Activated CD4-positive, alpha-beta memory T cell treated with anti-CD3 and anti-CD28 coated beads for 36 hours (primary cell): ENCODE data around the gene TNP1. TPM values are rescaled to one million over a fixed set of nuclear protein-coding genes. Genes with fewer than 3 reads are reported as not detected.

Experiments
- CTCF ChIA-PET: fragments of 350-600 bp; sonication (Branson Sonifier 250); formaldehyde crosslinking; loops from one replicate; lab custom pipeline; 2021; ENCODE audit warnings: antibody characterized with exemption, inconsistent platforms; lab: Charles Lee
- POLR2A ChIA-PET: fragments of 350-600 bp; sonication (Branson Sonifier 250); formaldehyde crosslinking; loops from one replicate; lab custom pipeline; 2021; ENCODE audit warnings: antibody characterized with exemption; lab: Charles Lee
- DNase-seq: peaks from one replicate; pipeline ENCODE4 v3.0.0-alpha.2; 2020
- H3K27ac Mint-ChIP-seq: one replicate; pipeline ENCODE4 v1.8.0; 2021; ENCODE audit warnings: mixed read lengths
- H3K27me3 Mint-ChIP-seq: one replicate; pipeline ENCODE4 v1.8.0; 2021; ENCODE audit warnings: mixed read lengths
- H3K36me3 Mint-ChIP-seq: one replicate; pipeline ENCODE4 v1.8.0; 2021; ENCODE audit warnings: mixed read lengths
- H3K4me1 Mint-ChIP-seq: one replicate; pipeline ENCODE4 v1.8.0; 2021; ENCODE audit warnings: low read depth, mixed read lengths
- H3K4me3 Mint-ChIP-seq: one replicate; pipeline ENCODE4 v1.8.0; 2021; ENCODE audit warnings: mild to moderate bottlenecking, mixed read lengths
- H3K9me3 Mint-ChIP-seq: one replicate; pipeline ENCODE4 v1.8.0; 2021; ENCODE audit warnings: mixed read lengths
- intact Hi-C: fragments of 100-400 bp; cut with micrococcal nuclease; formaldehyde crosslinking; loops from one replicate; pipeline ENCODE4 v1.15.1; 2023
- total RNA-seq, 2 experiments: library from RNA; stranded (reverse); gene quantifications; one replicate each; pipeline ENCODE4 v1.2.3, GENCODE V29; 2021

TNP1 gene
- total RNA-seq, result not detected

- POLR2A ChIA-PET, result no interaction called here
- Mint-ChIP-seq H3K4me3 (no peak within 1 kb of the TSS), H3K4me1 (peaks cover 11% of the 10 kb centered on the region), H3K27ac (no peak within 1 kb of the TSS), H3K9me3 (no peaks in the 10 kb centered on the region), H3K27me3 (peaks cover 2% of the 10 kb centered on the region), H3K36me3 (no peaks in the 10 kb centered on the region)
- intact Hi-C loops, result loop anchor here (5.0 kb wide), 1 partner anchor 362 kb away; no protein-coding TSS in a partner anchor
- DNase-seq, result no peak
- CTCF ChIA-PET, result no interaction called here
These were observed at the start of gene TNP1 for GRCh38 chr2:216859944-216860343. Gene TNP1 (minus strand): TSS chr2:216860064. CDS start chr2:216860034, 30 bp downstream.

- no peak for DNase-seq
- Mint-ChIP-seq H3K4me1 (no peaks in the 10 kb centered on the region), H3K36me3 (no peaks in the 10 kb centered on the region), H3K27me3 (peaks cover 3% of the 10 kb centered on the region), H3K4me3 (no peak overlapping the region), H3K27ac (no peak overlapping the region), H3K9me3 (peaks cover 7% of the 10 kb centered on the region)
- POLR2A ChIA-PET, result no interaction called here
- intact Hi-C loops, result no loop called here
- CTCF ChIA-PET, result no interaction called here
These were observed 48.4 kb upstream of the TNP1 start for GRCh38 chr2:216908300-216908699.

GRCh38 chr2:216905649-216906329 is 45.9 kb upstream of the TNP1 start:
- H3K4me3 Mint-ChIP-seq, result no peak overlapping the region
- intact Hi-C loops, result no loop called here
- DNase-seq, result no peak
- no peaks in the 10 kb centered on the region for H3K36me3 Mint-ChIP-seq
- ChIA-PET CTCF (no interaction called here), POLR2A (no interaction called here)
- H3K27ac Mint-ChIP-seq, result no peak overlapping the region
- H3K4me1 Mint-ChIP-seq, result no peaks in the 10 kb centered on the region
- H3K27me3 Mint-ChIP-seq, result peaks cover 3% of the 10 kb centered on the region
- H3K9me3 Mint-ChIP-seq, result peaks cover 16% of the 10 kb centered on the region

GRCh38 chr2:216904974-216905373 is 45.1 kb upstream of the TNP1 start:
- no peaks in the 10 kb centered on the region for H3K4me1 Mint-ChIP-seq
- no peak overlapping the region for H3K27ac Mint-ChIP-seq
- POLR2A ChIA-PET, result no interaction called here
- DNase-seq, result no peak
- peaks cover 16% of the 10 kb centered on the region for H3K9me3 Mint-ChIP-seq
- H3K36me3 Mint-ChIP-seq, result no peaks in the 10 kb centered on the region
- intact Hi-C loops, result no loop called here
- H3K27me3 Mint-ChIP-seq, result peaks cover 4% of the 10 kb centered on the region
- CTCF ChIA-PET, result no interaction called here
- H3K4me3 Mint-ChIP-seq, result no peak overlapping the region

- Mint-ChIP-seq H3K4me1 (no peaks in the 10 kb centered on the region), H3K9me3 (peaks cover 16% of the 10 kb centered on the region), H3K4me3 (no peak overlapping the region), H3K27me3 (peaks cover 4% of the 10 kb centered on the region), H3K27ac (no peak overlapping the region), H3K36me3 (no peaks in the 10 kb centered on the region)
- CTCF ChIA-PET, result no interaction called here
- DNase-seq, result no peak
- intact Hi-C loops, result no loop called here
- POLR2A ChIA-PET, result no interaction called here
These were observed 44.7 kb upstream of the TNP1 start for GRCh38 chr2:216904554-216904953.

GRCh38 chr2:216903470-216903869 is 43.6 kb upstream of the TNP1 start:
- DNase-seq, result no peak
- Mint-ChIP-seq H3K36me3 (no peaks in the 10 kb centered on the region), H3K4me3 (no peak overlapping the region), H3K4me1 (no peaks in the 10 kb centered on the region), H3K27ac (no peak overlapping the region), H3K9me3 (peaks cover 16% of the 10 kb centered on the region), H3K27me3 (peaks cover 3% of the 10 kb centered on the region)
- POLR2A ChIA-PET, result no interaction called here
- CTCF ChIA-PET, result no interaction called here
- intact Hi-C loops, result no loop called here

- no peak for DNase-seq
- Mint-ChIP-seq H3K27ac (no peak overlapping the region), H3K27me3 (peaks cover 3% of the 10 kb centered on the region), H3K4me3 (no peak overlapping the region), H3K36me3 (no peaks in the 10 kb centered on the region), H3K9me3 (peaks cover 16% of the 10 kb centered on the region), H3K4me1 (no peaks in the 10 kb centered on the region)
- intact Hi-C loops, result no loop called here
- ChIA-PET CTCF (no interaction called here), POLR2A (no interaction called here)
These were observed 41.4 kb upstream of the TNP1 start for GRCh38 chr2:216901273-216901672.

GRCh38 chr2:216900406-216900805 is 40.5 kb upstream of the TNP1 start:
- Mint-ChIP-seq H3K4me1 (no peaks in the 10 kb centered on the region), H3K27ac (no peak overlapping the region), H3K27me3 (peaks cover 5% of the 10 kb centered on the region), H3K36me3 (no peaks in the 10 kb centered on the region), H3K9me3 (peaks cover 16% of the 10 kb centered on the region), H3K4me3 (no peak overlapping the region)
- ChIA-PET POLR2A (no interaction called here), CTCF (no interaction called here)
- no peak for DNase-seq
- intact Hi-C loops, result no loop called here

GRCh38 chr2:216897561-216898203 is 37.8 kb upstream of the TNP1 start:
- no peak overlapping the region for H3K27ac Mint-ChIP-seq
- intact Hi-C loops, result no loop called here
- no peaks in the 10 kb centered on the region for H3K4me1 Mint-ChIP-seq

GRCh38 chr2:216890138-216890537 is 30.3 kb upstream of the TNP1 start:
- CTCF ChIA-PET, result no interaction called here

More at GRCh38 chr2:216897561-216898203, 37.8 kb upstream of the TNP1 start:
- Mint-ChIP-seq H3K9me3 (peaks cover 4% of the 10 kb centered on the region), H3K36me3 (no peaks in the 10 kb centered on the region), H3K4me3 (no peak overlapping the region), H3K27me3 (peaks cover 4% of the 10 kb centered on the region)
- DNase-seq, result no peak
- POLR2A ChIA-PET, result no interaction called here
- CTCF ChIA-PET, result no interaction called here

GRCh38 chr2:216888887-216889622 is 29.2 kb upstream of the TNP1 start:
- Mint-ChIP-seq H3K27ac (no peak overlapping the region), H3K4me3 (no peak overlapping the region), H3K4me1 (no peaks in the 10 kb centered on the region), H3K36me3 (no peaks in the 10 kb centered on the region), H3K27me3 (no peaks in the 10 kb centered on the region), H3K9me3 (peaks cover 2% of the 10 kb centered on the region)
- POLR2A ChIA-PET, result no interaction called here
- intact Hi-C loops, result no loop called here
- no peak for DNase-seq
- CTCF ChIA-PET, result no interaction called here

More at GRCh38 chr2:216890138-216890537, 30.3 kb upstream of the TNP1 start:
- intact Hi-C loops, result no loop called here
- Mint-ChIP-seq H3K27me3 (no peaks in the 10 kb centered on the region), H3K36me3 (no peaks in the 10 kb centered on the region), H3K9me3 (peaks cover 2% of the 10 kb centered on the region), H3K4me3 (no peak overlapping the region), H3K4me1 (no peaks in the 10 kb centered on the region), H3K27ac (no peak overlapping the region)
- no peak for DNase-seq
- POLR2A ChIA-PET, result no interaction called here

- no peak overlapping the region for H3K4me3 Mint-ChIP-seq
- POLR2A ChIA-PET, result no interaction called here
- H3K4me1 Mint-ChIP-seq, result no peaks in the 10 kb centered on the region
- intact Hi-C loops, result no loop called here
- peaks cover 2% of the 10 kb centered on the region for H3K9me3 Mint-ChIP-seq
- no peak for DNase-seq
- no peaks in the 10 kb centered on the region for H3K27me3 Mint-ChIP-seq
- no peaks in the 10 kb centered on the region for H3K36me3 Mint-ChIP-seq
- no peak overlapping the region for H3K27ac Mint-ChIP-seq
- CTCF ChIA-PET, result no interaction called here
These were observed 28.2 kb upstream of the TNP1 start for GRCh38 chr2:216888081-216888480.
